Lower leg skin (tissue), 4 donors: Measurements from ENCODE around the gene CFDP1. TPM values are rescaled to one million over a fixed set of nuclear protein-coding genes. Genes with fewer than 3 reads are reported as not detected.

Experiments
- DNase-seq, 2 donors: peaks; one replicate each; pipeline ENCODE4 v3.0.0-alpha.2; 2019; ENCODE audit warnings: low spot score in 2 of 2
- H3K4me3 ChIP-seq: fragments of 200-600 bp; sonication (generic); 2 replicates; pipeline ENCODE4 v1.5.1; 2017; ENCODE audit warnings: mild to moderate bottlenecking, low read depth; ENCODE audit not compliant: poor library complexity, severe bottlenecking
- POLR2A ChIP-seq, 2 donors: fragments of 450-650 bp; IDR thresholded peaks; one replicate each; pipeline ENCODE4 v1.6.1; 2016 to 2017; ENCODE audit warnings: antibody characterized with exemption in 2 of 2, mild to moderate bottlenecking in 1 of 2, moderate library complexity in 1 of 2
- WGBS, 2 donors: methylation state at CpG; one replicate each; pipeline ENCODE4 v1.1.5; 2018; 5-methylcytosine and 5-hydroxymethylcytosine counted together
- intact Hi-C: fragments of 100-400 bp; cut with DNase I; formaldehyde crosslinking; loops from one replicate; pipeline ENCODE4 v1.15.0; 2023; ENCODE audit warnings: low total_unique reads
- total RNA-seq, 4 donors: library from RNA; depleted of rRNA; stranded (reverse); fragments of >200 nt; gene quantifications; one replicate each; pipeline ENCODE4 v1.1.0, GENCODE V29; 2016
- TF ChIP-seq, protein P1 (sequence below), 3 donors: fragments of 450-650 bp; IDR thresholded peaks; one replicate each; pipeline ENCODE4 v1.5.1; 2016; ENCODE audit warnings: antibody characterized with exemption in 3 of 3, mild to moderate bottlenecking in 3 of 3, moderate library complexity in 2 of 3

CFDP1 gene
- total RNA-seq, 4 donors from 2014 or later: 43.1 to 52.3 (median 49.5) TPM

DNA sequence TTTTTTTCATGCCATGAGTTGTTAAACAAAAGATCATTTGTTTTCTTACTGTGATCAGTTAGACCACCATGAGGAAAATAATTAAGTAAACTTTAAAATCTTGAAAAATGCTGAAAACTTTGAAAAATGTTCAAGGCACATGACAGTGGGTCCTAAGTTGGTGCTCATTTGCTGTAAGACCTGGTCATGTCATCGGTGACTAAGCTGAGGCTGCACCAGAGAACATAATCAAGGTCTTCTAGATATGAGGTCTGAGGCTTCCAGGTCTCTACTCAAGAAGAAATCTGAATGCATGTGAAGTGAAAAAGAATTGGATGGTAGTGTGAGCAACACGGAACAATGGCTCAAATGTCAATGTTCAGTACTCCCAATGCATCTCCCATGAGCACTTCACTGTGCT lies 87.6 kb downstream of the CFDP1 start:
- intact Hi-C loops: no loop called here
- TF ChIP-seq POLR2A (IDR thresholded peaks at IDR 0.05): no peak
- TF ChIP-seq, protein P1, sequence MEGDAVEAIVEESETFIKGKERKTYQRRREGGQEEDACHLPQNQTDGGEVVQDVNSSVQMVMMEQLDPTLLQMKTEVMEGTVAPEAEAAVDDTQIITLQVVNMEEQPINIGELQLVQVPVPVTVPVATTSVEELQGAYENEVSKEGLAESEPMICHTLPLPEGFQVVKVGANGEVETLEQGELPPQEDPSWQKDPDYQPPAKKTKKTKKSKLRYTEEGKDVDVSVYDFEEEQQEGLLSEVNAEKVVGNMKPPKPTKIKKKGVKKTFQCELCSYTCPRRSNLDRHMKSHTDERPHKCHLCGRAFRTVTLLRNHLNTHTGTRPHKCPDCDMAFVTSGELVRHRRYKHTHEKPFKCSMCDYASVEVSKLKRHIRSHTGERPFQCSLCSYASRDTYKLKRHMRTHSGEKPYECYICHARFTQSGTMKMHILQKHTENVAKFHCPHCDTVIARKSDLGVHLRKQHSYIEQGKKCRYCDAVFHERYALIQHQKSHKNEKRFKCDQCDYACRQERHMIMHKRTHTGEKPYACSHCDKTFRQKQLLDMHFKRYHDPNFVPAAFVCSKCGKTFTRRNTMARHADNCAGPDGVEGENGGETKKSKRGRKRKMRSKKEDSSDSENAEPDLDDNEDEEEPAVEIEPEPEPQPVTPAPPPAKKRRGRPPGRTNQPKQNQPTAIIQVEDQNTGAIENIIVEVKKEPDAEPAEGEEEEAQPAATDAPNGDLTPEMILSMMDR (IDR thresholded peaks at IDR 0.05): no peak
- no peak overlapping the region for H3K4me3 ChIP-seq
- no peak for DNase-seq
- WGBS, 2 donors: 92 to 95% methylated on average over 2 of the region's 2 CpGs

- DNase-seq: no peak
- TF ChIP-seq, protein P1 (IDR thresholded peaks at IDR 0.05): no peak
- no peak for TF ChIP-seq POLR2A (IDR thresholded peaks at IDR 0.05)
- intact Hi-C loops: no loop called here
- 45 to 56% methylated on average over 3 of the region's 3 CpGs for WGBS, 2 donors
- H3K4me3 ChIP-seq: no peak overlapping the region
Measured at GRCh38 chr16:75343941-75344340, 89.4 kb downstream of the CFDP1 start.

DNA sequence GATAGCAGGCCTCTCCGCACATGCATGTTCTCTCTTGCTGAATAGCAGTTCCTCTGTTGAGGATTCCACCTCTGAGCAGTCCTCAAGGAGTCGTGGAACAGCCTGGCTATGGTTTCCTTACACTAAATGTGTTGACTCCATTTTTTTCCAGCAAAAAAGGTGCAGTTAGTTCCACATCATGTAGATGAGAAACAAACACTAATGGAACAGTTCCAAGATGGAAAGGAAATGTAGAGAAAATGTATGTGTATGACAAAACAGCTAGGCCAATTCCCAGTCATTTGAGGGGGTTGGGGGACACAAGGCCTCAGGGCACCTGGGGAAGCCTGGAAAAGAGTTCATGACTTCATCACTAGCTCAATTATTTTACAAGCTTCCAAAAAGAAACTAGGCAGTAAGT lies 90.0 kb downstream of the CFDP1 start:
- intact Hi-C loops: no loop called here
- no peak for DNase-seq
- no peak for TF ChIP-seq POLR2A (IDR thresholded peaks at IDR 0.05)
- TF ChIP-seq, protein P1 (IDR thresholded peaks at IDR 0.05): no peak
- WGBS, 2 donors: 68 to 83% methylated on average over 2 of the region's 2 CpGs
- no peak overlapping the region for H3K4me3 ChIP-seq

DNA sequence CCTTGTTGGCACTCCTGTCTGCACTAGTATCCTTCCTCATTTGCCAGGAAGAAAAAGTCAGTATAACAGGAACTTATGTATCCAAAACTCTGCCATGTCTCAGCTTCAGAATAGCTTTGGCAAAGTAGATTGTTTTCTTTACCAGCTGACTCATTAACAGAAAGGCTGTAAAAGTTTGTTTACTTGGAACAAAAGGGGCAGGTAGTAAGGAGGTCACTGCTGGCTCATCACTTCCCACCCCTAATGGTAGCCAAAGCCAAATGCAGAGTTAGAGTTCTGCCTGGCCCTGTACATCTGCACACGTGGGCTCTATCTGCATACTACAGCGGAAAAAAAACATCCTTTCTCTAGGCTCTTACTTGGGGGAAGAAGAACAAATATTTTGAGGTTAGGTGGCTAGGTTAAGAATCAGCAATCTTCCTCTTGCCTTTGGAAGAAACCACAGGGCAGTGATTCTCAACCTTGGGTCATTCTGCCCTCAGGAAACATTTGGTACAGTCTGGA lies 90.9 kb downstream of the CFDP1 start:
- intact Hi-C loops: no loop called here
- DNase-seq: no peak
- TF ChIP-seq, protein P1 (IDR thresholded peaks at IDR 0.05): no peak
- no peak for TF ChIP-seq POLR2A (IDR thresholded peaks at IDR 0.05)
- WGBS, 2 donors: 42 to 47% methylated on average over 2 of the region's 2 CpGs
- H3K4me3 ChIP-seq: no peak overlapping the region

GRCh38 chr16:75341564-75342307 lies 91.6 kb downstream of the CFDP1 start:
- no peak for DNase-seq
- intact Hi-C loops: no loop called here
- H3K4me3 ChIP-seq: no peak overlapping the region
- WGBS, 2 donors: 42 to 51% methylated on average over 4 of the region's 4 CpGs
- TF ChIP-seq POLR2A (IDR thresholded peaks at IDR 0.05): no peak
- TF ChIP-seq, protein P1 (IDR thresholded peaks at IDR 0.05): no peak
